Activated T-cell treated with anti-CD3 and anti-CD28 coated beads, Interleukin-2, amount 50 U/mL, for 4 hours (primary cell): ENCODE results near the gene BBS9. TPM values are rescaled to one million over a fixed set of nuclear protein-coding genes. Genes with fewer than 3 reads are reported as not detected.
"Not testable (repeated sequence)": the region's sequence is repeated elsewhere in the genome, so short reads cannot be mapped to it uniquely, and the experiment has no call there.

Experiments used
- ATAC-seq, 2 donors: fragments of 200-7000 bp; cut with Tn5 transposase; one replicate each; pipeline ENCODE4 v1.10.0; 2021
- DNase-seq: peaks from one replicate; pipeline ENCODE4 v3.0.0-alpha.2; 2020
- H3K27me3 Mint-ChIP-seq: one replicate; pipeline ENCODE4 v1.8.0; 2021; ENCODE audit warnings: low read depth, mixed read lengths
- H3K36me3 Mint-ChIP-seq: one replicate; pipeline ENCODE4 v1.8.0; 2022; ENCODE audit warnings: mixed read lengths; ENCODE audit not compliant: insufficient read depth
- H3K4me1 Mint-ChIP-seq: one replicate; pipeline ENCODE4 v1.8.0; 2021; ENCODE audit warnings: low read depth, mixed read lengths
- H3K4me3 Mint-ChIP-seq: one replicate; pipeline ENCODE4 v1.8.0; 2021; ENCODE audit warnings: mild to moderate bottlenecking, moderate library complexity, mixed read lengths
- H3K9me3 Mint-ChIP-seq: one replicate; pipeline ENCODE4 v1.8.0; 2021; ENCODE audit warnings: mixed read lengths
- total RNA-seq, 3 donors: library from RNA; stranded (reverse); gene quantifications; one replicate each; pipeline ENCODE4 v1.2.1, GENCODE V29; 2021

Gene BBS9
- total RNA-seq, 3 donors from 2014 or later = 4.1 to 5.0 (median 4.5) TPM

GRCh38 chr7:33300742-33301141 lies 171.4 kb downstream of the BBS9 start:
- Mint-ChIP-seq H3K9me3 (peaks cover 47% of the 10 kb centered on the region), H3K4me1 (no peaks in the 10 kb centered on the region), H3K4me3 (no peak overlapping the region), H3K36me3 (peaks cover 45% of the 10 kb centered on the region), H3K27me3 (no peaks in the 10 kb centered on the region)
- DNase-seq = no peak
- no peak for ATAC-seq

GRCh38 chr7:33303978-33304557 lies 174.7 kb downstream of the BBS9 start:
- H3K36me3 Mint-ChIP-seq = peaks cover 48% of the 10 kb centered on the region
- H3K9me3 Mint-ChIP-seq = peaks cover 43% of the 10 kb centered on the region
- not testable (repeated sequence) for DNase-seq, ATAC-seq, H3K4me1 Mint-ChIP-seq, H3K27me3 Mint-ChIP-seq, H3K4me3 Mint-ChIP-seq

GRCh38 chr7:33307205-33307604 lies 177.8 kb downstream of the BBS9 start:
- Mint-ChIP-seq H3K4me1 (no peaks in the 10 kb centered on the region), H3K9me3 (peaks cover 17% of the 10 kb centered on the region), H3K4me3 (no peak overlapping the region), H3K36me3 (peaks cover 33% of the 10 kb centered on the region), H3K27me3 (no peaks in the 10 kb centered on the region)
- no peak for DNase-seq
- no peak for ATAC-seq

GRCh38 chr7:33310546-33310945 lies 181.2 kb downstream of the BBS9 start:
- Mint-ChIP-seq H3K9me3 (peaks cover 16% of the 10 kb centered on the region), H3K4me3 (no peak overlapping the region), H3K36me3 (peaks cover 24% of the 10 kb centered on the region), H3K27me3 (no peaks in the 10 kb centered on the region), H3K4me1 (no peaks in the 10 kb centered on the region)
- no peak for ATAC-seq
- no peak for DNase-seq

- no peaks in the 10 kb centered on the region for H3K4me1 Mint-ChIP-seq
- ATAC-seq = no peak
- H3K9me3 Mint-ChIP-seq = peaks cover 23% of the 10 kb centered on the region
- no peak overlapping the region for H3K4me3 Mint-ChIP-seq
- H3K36me3 Mint-ChIP-seq = peaks cover 36% of the 10 kb centered on the region
- H3K27me3 Mint-ChIP-seq = no peaks in the 10 kb centered on the region
- no peak for DNase-seq
Observed at GRCh38 chr7:33325754-33326484, 196.6 kb downstream of the BBS9 start.

- H3K9me3 Mint-ChIP-seq = peaks cover 18% of the 10 kb centered on the region
Observed at GRCh38 chr7:33326485-33326848, 197.1 kb downstream of the BBS9 start.

GRCh38 chr7:33327427-33327826 lies 198.1 kb downstream of the BBS9 start:
- H3K4me1 Mint-ChIP-seq = no peaks in the 10 kb centered on the region
- H3K9me3 Mint-ChIP-seq = peaks cover 16% of the 10 kb centered on the region
- DNase-seq = no peak
- H3K4me3 Mint-ChIP-seq = no peak overlapping the region
- no peak for ATAC-seq
- peaks cover 34% of the 10 kb centered on the region for H3K36me3 Mint-ChIP-seq
- no peaks in the 10 kb centered on the region for H3K27me3 Mint-ChIP-seq

More at GRCh38 chr7:33326485-33326848, 197.1 kb downstream of the BBS9 start:
- Mint-ChIP-seq H3K36me3 (peaks cover 34% of the 10 kb centered on the region), H3K27me3 (no peaks in the 10 kb centered on the region), H3K4me3 (no peak overlapping the region), H3K4me1 (no peaks in the 10 kb centered on the region)
- no peak for DNase-seq
- no peak for ATAC-seq

GRCh38 chr7:33334349-33334748 lies 205.0 kb downstream of the BBS9 start:
- H3K9me3 Mint-ChIP-seq = no peaks in the 10 kb centered on the region
- ATAC-seq = no peak
- no peaks in the 10 kb centered on the region for H3K4me1 Mint-ChIP-seq
- H3K27me3 Mint-ChIP-seq = no peaks in the 10 kb centered on the region
- H3K4me3 Mint-ChIP-seq = no peak overlapping the region
- peaks cover 10% of the 10 kb centered on the region for H3K36me3 Mint-ChIP-seq
- no peak for DNase-seq

GRCh38 chr7:33336820-33337219 lies 207.5 kb downstream of the BBS9 start:
- no peak overlapping the region for H3K4me3 Mint-ChIP-seq
- DNase-seq (no peak), ATAC-seq (no peak)
- H3K4me1 Mint-ChIP-seq = no peaks in the 10 kb centered on the region
- H3K27me3 Mint-ChIP-seq = no peaks in the 10 kb centered on the region
- no peaks in the 10 kb centered on the region for H3K9me3 Mint-ChIP-seq
- peaks cover 14% of the 10 kb centered on the region for H3K36me3 Mint-ChIP-seq

GRCh38 chr7:33339074-33339790 lies 209.9 kb downstream of the BBS9 start:
- Mint-ChIP-seq H3K4me1 (no peaks in the 10 kb centered on the region), H3K9me3 (no peaks in the 10 kb centered on the region), H3K4me3 (no peak overlapping the region)

GRCh38 chr7:33346055-33346454 lies 216.7 kb downstream of the BBS9 start:
- peaks cover 19% of the 10 kb centered on the region for H3K36me3 Mint-ChIP-seq
- ATAC-seq (no peak), DNase-seq (no peak)
- no peaks in the 10 kb centered on the region for H3K9me3 Mint-ChIP-seq
- H3K27me3 Mint-ChIP-seq = no peaks in the 10 kb centered on the region
- H3K4me3 Mint-ChIP-seq = no peak overlapping the region
- no peaks in the 10 kb centered on the region for H3K4me1 Mint-ChIP-seq

More at GRCh38 chr7:33339074-33339790, 209.9 kb downstream of the BBS9 start:
- DNase-seq (no peak), ATAC-seq (no peak)
- Mint-ChIP-seq H3K27me3 (no peaks in the 10 kb centered on the region), H3K36me3 (peaks cover 12% of the 10 kb centered on the region)

- no peaks in the 10 kb centered on the region for H3K4me1 Mint-ChIP-seq
- ATAC-seq = no peak
- H3K9me3 Mint-ChIP-seq = no peaks in the 10 kb centered on the region
- no peaks in the 10 kb centered on the region for H3K27me3 Mint-ChIP-seq
- peaks cover 23% of the 10 kb centered on the region for H3K36me3 Mint-ChIP-seq
- H3K4me3 Mint-ChIP-seq = no peak overlapping the region
- no peak for DNase-seq
Observed at GRCh38 chr7:33350577-33350976, 221.2 kb downstream of the BBS9 start.

- Mint-ChIP-seq H3K9me3 (no peaks in the 10 kb centered on the region), H3K27me3 (no peaks in the 10 kb centered on the region), H3K4me1 (no peaks in the 10 kb centered on the region), H3K4me3 (no peak overlapping the region), H3K36me3 (peaks cover 23% of the 10 kb centered on the region)
- ATAC-seq (no peak), DNase-seq (no peak)
Observed at GRCh38 chr7:33351709-33352108, 222.3 kb downstream of the BBS9 start.

GRCh38 chr7:33354201-33354600 lies 224.8 kb downstream of the BBS9 start:
- Mint-ChIP-seq H3K27me3 (no peaks in the 10 kb centered on the region), H3K9me3 (no peaks in the 10 kb centered on the region), H3K4me1 (no peaks in the 10 kb centered on the region), H3K36me3 (peaks cover 21% of the 10 kb centered on the region), H3K4me3 (no peak overlapping the region)
- ATAC-seq (no peak), DNase-seq (no peak)

- Mint-ChIP-seq H3K9me3 (no peaks in the 10 kb centered on the region), H3K27me3 (no peaks in the 10 kb centered on the region), H3K4me1 (no peaks in the 10 kb centered on the region), H3K4me3 (no peak overlapping the region), H3K36me3 (peaks cover 14% of the 10 kb centered on the region)
- DNase-seq = no peak
- no peak for ATAC-seq
Observed at GRCh38 chr7:33355386-33355785, 226.0 kb downstream of the BBS9 start.
